T47D (cell line): ENCODE measurements around the gene RECK.

Experiments used
- DNase-seq, 2 experiments: peaks; one replicate each; pipeline versions ENCODE4 v3.0.0 to v3.0.0-alpha.2; 2011 to 2012; ENCODE audit warnings: low read depth in 1 of 2, low spot score in 1 of 2
- JUND ChIP-seq: IDR thresholded peaks from 2 replicates; pipeline ENCODE4 v1.6.1; 2012; ENCODE audit warnings: low read depth
- in situ Hi-C: cut with HindIII; loops from 2 replicates; pipeline ENCODE4 v1.10.0; 2016; ENCODE audit warnings: low sequenced_read_pairs, low pct_unique_long_range_greater_than_20kb

Gene RECK

DNA sequence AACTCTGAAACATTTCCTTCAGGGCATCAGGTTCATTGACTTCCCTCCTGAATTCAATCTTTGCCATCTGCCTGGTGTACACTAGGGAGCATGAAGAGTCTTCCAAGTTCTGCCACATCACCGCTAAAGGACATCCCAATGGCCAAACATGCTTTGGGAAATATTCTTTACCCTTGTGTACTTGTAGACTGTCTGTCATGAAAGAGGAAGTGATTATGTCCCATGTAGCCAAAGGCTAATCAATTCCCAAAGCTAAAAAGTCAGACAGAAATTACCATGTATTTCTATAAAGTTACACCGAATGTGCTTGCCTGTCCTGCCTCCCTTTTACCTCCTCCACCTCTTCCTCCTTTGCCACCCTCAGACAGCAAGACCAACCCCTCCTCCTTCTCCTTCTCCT is 28.9 kb upstream of the RECK start:
- in situ Hi-C loops, result no loop called here
- no peak for DNase-seq
- no peak for TF ChIP-seq JUND

DNA sequence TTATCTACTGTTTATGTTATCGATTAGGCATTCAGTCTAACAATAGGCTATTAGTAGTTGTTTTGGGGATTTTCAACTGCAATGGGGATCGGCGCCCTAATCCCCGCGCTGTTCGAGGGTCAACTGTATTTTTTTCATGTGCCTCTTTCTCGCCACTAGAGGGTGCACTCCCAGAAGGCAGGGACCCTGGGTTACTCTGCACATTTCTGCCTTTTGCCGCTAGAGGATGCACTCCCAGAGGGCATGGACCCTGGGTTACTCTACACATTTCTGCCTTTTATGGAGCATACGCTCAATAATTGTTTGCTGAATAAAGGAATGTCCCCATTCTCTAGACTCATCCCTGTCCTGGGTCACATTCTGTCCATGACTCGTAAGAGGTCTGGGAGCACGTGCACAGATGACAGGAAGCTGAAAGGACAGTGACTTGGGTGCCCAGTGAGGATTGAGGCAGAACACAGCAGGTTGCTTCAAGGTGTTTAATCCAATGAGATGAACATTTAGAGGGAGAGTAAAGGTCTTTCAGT is 27.9 kb upstream of the RECK start:
- in situ Hi-C loops, result no loop called here
- peak; percentile 31 to 77 for DNase-seq
- TF ChIP-seq JUND, result no peak

DNA sequence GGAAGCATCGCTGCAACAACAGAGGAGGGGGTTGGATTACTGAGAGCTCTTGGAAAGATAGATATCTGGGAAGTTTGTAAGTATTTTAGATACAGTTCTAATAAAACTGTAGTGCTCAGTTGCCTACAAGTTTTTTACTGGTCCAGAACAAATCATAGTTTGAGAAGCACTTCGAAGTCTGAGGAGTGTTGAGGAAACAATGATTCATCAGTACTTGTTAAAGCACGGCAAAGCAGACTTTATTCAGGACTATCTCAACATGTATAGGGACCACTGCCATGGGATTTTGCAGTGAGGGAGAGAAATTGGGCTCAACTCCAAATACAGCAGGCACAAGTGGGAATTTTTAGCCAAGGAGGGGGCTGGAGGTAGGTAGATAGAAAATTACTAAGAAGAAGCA is 25.3 kb upstream of the RECK start:
- TF ChIP-seq JUND, result no peak
- DNase-seq, result no peak
- in situ Hi-C loops, result no loop called here

DNA sequence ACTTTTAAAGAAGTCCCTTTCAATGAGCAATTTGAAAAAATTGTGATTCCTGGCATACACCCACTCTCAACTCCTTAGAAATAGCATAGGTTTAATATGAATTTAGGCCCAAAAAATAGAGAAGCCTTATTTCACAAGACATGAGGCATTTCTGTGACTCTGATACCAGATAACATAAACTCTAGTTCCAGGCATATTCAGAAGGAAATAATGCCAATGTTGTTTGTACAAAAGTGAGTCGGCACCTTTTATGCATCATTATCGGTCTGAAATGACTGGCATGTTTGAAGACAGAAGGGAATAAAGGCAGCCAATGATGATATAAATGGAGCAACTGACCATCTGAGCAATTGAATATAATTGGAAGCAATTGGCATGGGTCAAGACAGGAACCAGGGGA is 19.4 kb upstream of the RECK start:
- in situ Hi-C loops, result no loop called here
- DNase-seq, result no peak
- TF ChIP-seq JUND, result no peak

DNA sequence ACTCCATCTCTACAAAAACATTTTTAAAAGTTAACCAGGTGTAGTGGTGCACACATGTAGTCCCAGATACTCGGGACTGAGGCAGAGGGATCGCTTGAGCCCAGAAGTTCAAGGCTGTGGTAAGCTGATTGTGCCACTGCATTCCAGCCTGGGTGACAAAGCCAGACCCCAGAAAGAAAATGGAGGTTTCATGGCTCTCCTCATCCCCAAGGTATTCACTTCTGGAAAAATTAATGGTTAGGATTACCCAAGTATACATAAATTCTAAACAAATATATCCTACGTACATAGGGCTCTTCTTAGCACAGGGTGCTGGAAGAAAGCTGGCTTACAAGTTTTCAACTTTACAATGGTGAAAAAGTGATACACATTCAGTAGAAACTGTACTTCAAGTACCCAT is 18.6 kb upstream of the RECK start:
- DNase-seq, result no peak
- no peak for TF ChIP-seq JUND
- in situ Hi-C loops, result no loop called here

DNA sequence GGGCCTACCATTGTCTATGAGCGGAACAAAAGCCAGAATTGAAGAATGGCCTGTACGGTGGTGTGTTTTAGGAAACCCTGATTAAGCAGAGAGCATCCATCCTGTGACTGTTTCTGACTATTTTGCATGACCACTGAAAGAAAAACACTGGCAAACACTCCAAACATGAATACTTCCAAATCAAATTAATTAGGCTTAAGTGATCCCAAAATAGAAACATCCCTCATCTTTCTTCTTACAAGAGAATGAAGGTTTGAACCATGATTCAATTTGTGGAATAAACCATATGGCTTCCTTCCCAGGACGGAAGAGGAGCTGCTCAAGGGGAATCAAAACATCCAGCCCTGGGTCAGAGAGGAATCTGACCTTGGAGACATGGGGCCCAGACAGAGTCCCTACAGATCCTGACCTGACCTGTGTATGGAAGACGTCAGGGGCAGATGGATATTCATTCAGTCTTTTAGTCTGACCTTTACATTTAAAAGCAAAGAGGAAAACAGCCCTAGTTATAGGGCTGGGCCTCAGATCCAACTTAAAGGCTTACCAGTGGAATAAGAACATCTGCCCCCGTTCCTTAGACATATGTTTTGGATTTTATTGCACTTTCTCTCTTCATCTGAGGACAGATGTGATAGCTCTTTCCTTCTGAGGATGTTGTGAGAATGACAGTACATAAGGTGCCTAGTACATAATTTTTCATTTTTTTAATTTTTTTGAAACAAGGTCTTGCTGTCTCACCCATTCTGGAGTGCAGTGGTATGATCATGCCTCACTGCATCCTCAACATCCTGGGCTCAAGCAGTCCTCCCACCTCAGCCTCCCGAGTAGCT is 17.6 kb upstream of the RECK start:
- in situ Hi-C loops, result no loop called here
- no peak for TF ChIP-seq JUND

DNA sequence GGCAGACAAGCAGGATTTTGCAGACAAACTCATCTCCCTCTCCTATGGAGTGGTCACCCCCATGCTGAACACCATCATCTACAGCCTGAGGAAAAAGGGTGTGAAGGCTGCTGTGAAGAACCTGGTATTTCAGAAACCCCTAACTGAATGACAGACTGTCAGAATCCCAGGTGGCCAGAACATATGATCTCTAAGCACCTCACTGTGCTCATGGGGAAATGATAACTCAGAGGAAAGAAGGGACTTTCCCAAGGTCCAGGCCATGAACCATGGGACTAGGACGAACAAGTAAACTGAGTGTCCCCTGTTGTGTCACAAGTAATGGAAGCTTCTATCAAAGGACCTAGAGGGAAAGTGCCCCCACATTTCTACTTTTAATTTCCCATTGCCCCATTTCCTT is 14.7 kb upstream of the RECK start:
- in situ Hi-C loops, result no loop called here
- TF ChIP-seq JUND, result no peak
- no peak for DNase-seq

More for the DNA sequence above, 17.6 kb upstream of the RECK start:
- no peak for DNase-seq

DNA sequence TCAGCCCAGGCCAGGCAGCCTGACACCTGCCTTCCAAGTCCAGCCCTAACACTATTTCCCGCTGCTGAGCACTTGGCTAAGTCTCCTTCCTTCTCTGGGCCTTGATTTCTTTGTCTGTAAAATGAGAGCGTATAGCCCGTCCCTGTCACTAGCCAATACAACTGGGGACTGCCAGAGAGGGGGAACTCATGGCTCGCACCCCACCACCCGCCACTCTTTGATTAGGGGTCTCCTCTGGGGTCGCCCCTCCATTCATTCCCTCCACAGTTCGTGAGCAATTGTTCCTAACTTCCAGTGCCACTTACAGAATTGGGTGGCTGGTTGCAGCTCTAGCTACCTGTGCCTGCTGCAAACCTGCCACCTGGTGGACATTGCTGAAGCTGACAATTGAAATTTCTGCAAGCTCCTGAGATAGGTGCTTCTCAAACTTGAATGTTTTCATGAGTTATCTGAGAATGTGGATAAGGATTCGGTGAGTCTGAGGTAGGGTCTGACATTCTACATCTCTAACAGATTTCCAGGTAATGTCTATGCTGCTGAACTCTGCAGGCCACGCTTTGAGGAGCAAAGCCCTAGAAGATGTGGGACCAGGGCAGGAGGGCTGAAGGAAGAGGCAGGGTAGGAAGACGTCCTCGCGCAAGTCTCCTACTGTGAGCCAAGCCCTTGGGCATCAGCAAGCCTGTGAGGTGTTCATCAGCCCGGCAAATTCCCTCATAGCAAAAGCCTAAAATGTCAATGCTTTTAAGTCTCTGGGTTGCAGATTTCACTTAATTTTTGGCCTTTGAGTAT is 13.3 kb upstream of the RECK start:
- in situ Hi-C loops, result no loop called here
- DNase-seq, result peak; percentile 49 to 73
- no peak for TF ChIP-seq JUND

DNA sequence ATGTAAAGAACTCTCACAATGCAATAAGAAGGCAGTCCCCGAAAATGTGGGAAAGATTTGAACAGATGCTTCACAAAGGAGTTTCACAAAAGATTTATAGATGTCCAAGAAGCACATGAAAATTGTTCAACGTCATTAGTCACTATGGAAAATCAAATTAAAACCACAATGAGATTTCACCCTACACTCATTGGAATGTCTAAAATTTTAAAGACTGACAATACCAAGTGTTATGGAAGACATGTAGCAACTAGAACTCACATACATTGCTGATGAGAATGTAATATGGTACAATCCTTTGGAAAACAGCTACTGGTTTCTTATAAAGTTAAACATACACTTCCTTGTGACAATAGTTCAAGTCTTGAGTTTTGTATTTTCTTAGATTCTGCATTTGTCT is 11.0 kb upstream of the RECK start:
- no peak for TF ChIP-seq JUND
- in situ Hi-C loops, result no loop called here
- no peak for DNase-seq

DNA sequence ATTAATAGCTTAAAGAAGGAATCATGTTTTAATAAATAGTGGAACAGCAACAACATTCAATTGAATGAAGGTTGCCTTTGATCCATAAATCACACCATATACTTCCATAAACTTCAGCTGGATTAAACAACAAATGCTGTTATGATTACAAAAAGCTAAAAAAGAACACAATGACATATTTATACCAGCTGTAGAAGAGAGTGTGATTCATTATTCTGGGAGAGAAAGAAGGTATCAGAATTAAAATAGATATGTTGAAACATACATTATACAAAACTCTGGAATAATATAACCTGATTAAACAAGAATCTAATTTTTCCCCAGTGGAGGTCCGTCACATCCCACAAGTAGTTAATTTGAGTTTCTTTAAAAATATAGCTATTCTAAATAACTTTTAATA is 7.5 kb upstream of the RECK start:
- in situ Hi-C loops, result no loop called here
- TF ChIP-seq JUND, result no peak
- DNase-seq, result no peak

DNA sequence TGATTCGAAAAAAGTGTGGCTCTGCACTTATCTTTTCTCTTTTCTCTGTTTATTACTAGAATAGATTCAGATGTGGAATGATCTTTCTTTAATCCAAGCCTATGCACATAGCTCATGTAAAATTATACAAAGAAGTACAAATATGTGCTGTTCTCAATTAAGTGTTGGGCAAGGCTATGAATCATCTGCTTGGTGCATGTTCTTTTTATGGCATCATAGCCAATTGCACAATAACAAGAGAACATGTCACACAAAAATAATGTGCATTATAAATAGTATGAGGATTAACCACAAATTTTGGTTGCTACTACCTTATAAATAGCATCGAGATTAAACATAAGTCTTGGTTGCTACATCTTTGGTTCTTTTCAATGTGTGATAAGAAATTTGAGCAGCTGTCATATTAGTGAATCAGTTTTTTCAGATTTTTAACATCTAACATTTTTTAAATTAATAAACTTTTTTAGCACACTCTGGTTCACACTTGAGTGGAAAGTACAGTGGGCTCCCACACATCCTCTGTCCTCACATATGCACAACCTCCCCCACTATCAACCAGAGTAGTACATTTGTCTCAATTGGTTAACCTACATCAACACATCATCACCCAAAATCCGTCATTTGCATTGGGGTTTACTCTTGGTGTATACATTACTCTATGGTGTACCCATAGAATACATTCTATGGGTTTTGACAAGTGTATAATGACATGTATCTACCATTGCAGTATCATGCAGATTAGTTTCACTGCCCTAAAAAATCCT is 6.8 kb upstream of the RECK start:
- TF ChIP-seq JUND, result no peak
- no peak for DNase-seq
- in situ Hi-C loops, result no loop called here

DNA sequence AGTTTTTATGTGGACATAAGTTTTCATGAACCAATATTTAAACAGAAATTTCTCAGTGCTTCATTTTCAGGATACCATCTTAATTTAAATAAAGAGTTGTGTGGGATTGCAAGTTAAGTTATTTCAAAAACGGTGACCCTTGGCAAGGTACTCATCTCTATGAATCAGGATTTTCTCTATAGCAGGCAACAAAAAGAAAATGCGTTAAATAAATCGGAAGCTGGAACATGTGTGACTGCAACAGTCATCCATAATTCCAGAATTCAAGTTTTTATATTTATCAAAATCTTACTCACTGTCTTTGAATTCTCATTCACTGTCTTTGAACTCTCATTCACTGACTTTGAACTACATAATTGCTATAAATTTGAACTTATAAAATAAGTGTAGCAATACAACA is 5.8 kb upstream of the RECK start:
- no peak for TF ChIP-seq JUND
- in situ Hi-C loops, result no loop called here
- no peak for DNase-seq
